Stimulated activated CD4-positive, alpha-beta T cell treated with anti-CD3 and anti-CD28 coated beads, TNF-alpha, amount 100 ng/mL, for 1 hour (primary cell): ENCODE data around the gene PPP1R8.

Source experiments
- DNase-seq, 3 donors: peaks; one replicate each; pipeline ENCODE4 v3.0.0-alpha.2; 2020; ENCODE audit warnings: low read depth in 3 of 3, low spot score in 1 of 3

PPP1R8 gene

GRCh38 chr1:27889506-27889905 is 58.9 kb downstream of the PPP1R8 start:
- no peak for DNase-seq

DNA sequence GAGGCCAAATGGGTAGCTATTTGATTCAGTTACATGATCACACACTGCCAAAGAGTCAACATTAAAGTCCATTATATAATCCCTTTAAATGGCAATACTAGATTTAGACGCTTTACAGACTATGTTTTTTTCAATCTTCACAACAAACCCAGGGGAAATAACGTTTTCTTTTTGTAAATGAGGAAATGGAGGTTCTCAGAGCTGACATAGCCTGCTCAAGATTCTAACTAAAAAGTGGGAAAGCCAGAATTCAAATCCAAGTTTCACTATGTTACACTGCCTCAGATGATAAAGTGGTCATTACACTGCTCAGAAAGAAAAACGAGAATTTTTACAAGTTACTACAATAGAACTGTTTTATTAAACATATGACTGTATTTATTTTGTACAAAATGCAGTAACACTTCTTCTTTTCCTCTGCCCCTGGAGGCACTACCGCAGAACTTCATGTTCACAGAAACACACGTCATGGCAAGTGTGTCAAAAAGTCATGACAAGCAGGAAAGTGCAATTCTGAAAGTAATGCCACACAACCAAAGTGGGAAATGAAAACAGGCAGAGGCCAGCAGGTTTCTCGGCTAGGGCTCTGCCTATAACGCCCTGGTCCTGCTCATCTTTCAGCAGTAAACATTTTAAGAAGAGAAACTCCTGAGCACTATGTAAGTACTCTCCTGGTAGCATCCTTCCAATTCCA is 60.8 kb downstream of the PPP1R8 start:
- DNase-seq, result no peak

- no peak for DNase-seq
These were observed 63.9 kb downstream of the PPP1R8 start for GRCh38 chr1:27894521-27894920.
